Bronchial epithelial cell (primary cell): ENCODE results near the gene NRM. TPM values are rescaled to one million over a fixed set of nuclear protein-coding genes. Genes with fewer than 3 reads are reported as not detected.
"Not testable (repeated sequence)": the region's sequence is repeated elsewhere in the genome, so short reads cannot be mapped to it uniquely, and the experiment has no call there.

Source experiments
- DNase-seq: peaks from one replicate; pipeline ENCODE4 v3.0.0-alpha.2; 2010; ENCODE audit warnings: low read depth
- FAIRE-seq: peaks from 2 replicates; lab custom pipeline; 2011; peaks lifted over from hg19 to GRCh38; lab: Jason Lieb, UNC
- H3K27me3 ChIP-seq: 2 replicates; pipeline ENCODE4 v1.5.1; 2011; ENCODE audit warnings: low read length; ENCODE audit not compliant: control insufficient read depth, insufficient read depth
- H3K36me3 ChIP-seq: 2 replicates; pipeline ENCODE4 v1.5.1; 2011; ENCODE audit warnings: low read length; ENCODE audit not compliant: control insufficient read depth, insufficient read depth
- H3K4me3 ChIP-seq: 2 replicates; pipeline ENCODE4 v1.5.1; 2011; ENCODE audit warnings: mild to moderate bottlenecking, low read depth, low read length, control low read depth
- CTCF ChIP-seq: IDR thresholded peaks from 2 replicates; pipeline ENCODE4 v1.5.1; 2011; ENCODE audit warnings: mild to moderate bottlenecking, moderate library complexity, low read length, control low read depth, inconsistent platforms; ENCODE audit not compliant: insufficient read depth, severe bottlenecking
- total RNA-seq: library from RNA; depleted of rRNA; stranded (reverse); fragments of >200 nt; gene quantifications from 2 replicates; pipeline ENCODE4 v1.2.1, GENCODE V29; 2014

Gene NRM
- total RNA-seq, 1 donor from 2014 or later, result 0.26 TPM

GRCh38 chr6:30724906-30725667 is 34.3 kb upstream of the NRM start:
- FAIRE-seq, result no peak
- no peak for DNase-seq
- peaks cover 18% of the 10 kb centered on the region for H3K36me3 ChIP-seq
- H3K4me3 ChIP-seq, result no peak overlapping the region
- no peaks in the 10 kb centered on the region for H3K27me3 ChIP-seq
- no peak for TF ChIP-seq CTCF

- H3K36me3 ChIP-seq, result peaks cover 17% of the 10 kb centered on the region
- not testable (repeated sequence) for H3K4me3 ChIP-seq, FAIRE-seq
These were observed 33.3 kb upstream of the NRM start for GRCh38 chr6:30723843-30724741.

GRCh38 chr6:30723159-30723842 is 32.5 kb upstream of the NRM start:
- not testable (repeated sequence) for H3K27me3 ChIP-seq, H3K4me3 ChIP-seq, FAIRE-seq, DNase-seq
- H3K36me3 ChIP-seq, result peaks cover 17% of the 10 kb centered on the region

More at GRCh38 chr6:30723843-30724741, 33.3 kb upstream of the NRM start:
- DNase-seq, H3K27me3 ChIP-seq: not testable (repeated sequence)

- Histone ChIP-seq H3K36me3 (peaks cover 17% of the 10 kb centered on the region), H3K4me3 (peak overlapping the region; percentile 82), H3K27me3 (no peaks in the 10 kb centered on the region)
- peak; percentile 87 for TF ChIP-seq CTCF
- DNase-seq (peak; percentile 66), FAIRE-seq (no peak)
These were observed 31.7 kb upstream of the NRM start for GRCh38 chr6:30722280-30723112.

- H3K4me3 ChIP-seq, result peak overlapping the region; percentile 82
- not testable (repeated sequence) for H3K27me3 ChIP-seq, DNase-seq, FAIRE-seq
- H3K36me3 ChIP-seq, result peaks cover 17% of the 10 kb centered on the region
These were observed 31.2 kb upstream of the NRM start for GRCh38 chr6:30722025-30722279.

- peak; percentile 32 for TF ChIP-seq CTCF
- no peaks in the 10 kb centered on the region for H3K27me3 ChIP-seq
- peaks cover 17% of the 10 kb centered on the region for H3K36me3 ChIP-seq
- H3K4me3 ChIP-seq, result peak overlapping the region; percentile 82
- DNase-seq (peak; percentile 61), FAIRE-seq (no peak)
These were observed 30.6 kb upstream of the NRM start for GRCh38 chr6:30721198-30722024.
